HepG2 (cell line): ENCODE results near the gene SPAG6. TPM values are rescaled to one million over a fixed set of nuclear protein-coding genes. Genes with fewer than 3 reads are reported as not detected.
A peak's percentile ranks its signal among the peaks of the same experiment; 100 is the strongest.

Experiments used
- CEBPZ ChIP-seq: IDR thresholded peaks from 2 replicates; pipeline ENCODE4 v1.6.1; 2012; ENCODE audit warnings: low read length, improper control_type of control experiment
- HNRNPH1 ChIP-seq: fragments of 200-400 bp; formaldehyde crosslinking; optimal IDR thresholded peaks from 2 replicates; pipeline ENCODE3; 2017; ENCODE audit warnings: mild to moderate bottlenecking, low read depth, low read length
- HNRNPLL ChIP-seq: fragments of 200-400 bp; formaldehyde crosslinking; IDR thresholded peaks from 2 replicates; pipeline ENCODE4 v1.6.1; 2017; ENCODE audit warnings: mild to moderate bottlenecking, low read depth, low read length; ENCODE audit not compliant: poor library complexity, severe bottlenecking
- PAXIP1 ChIP-seq: sonication (generic); formaldehyde crosslinking; conservative IDR thresholded peaks from 2 replicates; pipeline ENCODE4 v1.4.0; 2020; ENCODE audit warnings: mild to moderate bottlenecking, missing genetic modification reagents, moderate library complexity
- POLR2A ChIP-seq, 2 experiments: IDR thresholded peaks; 2 replicates each; pipeline ENCODE4 v1.6.1; 2011; ENCODE audit warnings: low read depth in 2 of 2, low read length in 2 of 2, mild to moderate bottlenecking in 1 of 2, moderate library complexity in 1 of 2; ENCODE audit not compliant: insufficient read depth in 1 of 2
- SP140L ChIP-seq: sonication (generic); formaldehyde crosslinking; IDR thresholded peaks from 2 replicates; pipeline ENCODE4 v1.4.0; 2020; ENCODE audit warnings: missing genetic modification reagents, borderline replicate concordance
- ZBTB40 ChIP-seq, 2 experiments: fragments of 450-650 bp in 1 of 2; sonication (generic) in 1 of 2; formaldehyde crosslinking in 1 of 2; IDR thresholded peaks; 2 replicates each; pipeline versions ENCODE4 v1.6.1 to v1.8.0; 2016 to 2022; ENCODE audit warnings: antibody characterized with exemption in 1 of 2, mild to moderate bottlenecking in 1 of 2, missing genetic modification reagents in 1 of 2
- ZC3H13 ChIP-seq: sonication (generic); formaldehyde crosslinking; IDR thresholded peaks from 2 replicates; pipeline ENCODE4 v1.8.1; 2023; ENCODE audit warnings: mild to moderate bottlenecking, missing genetic modification reagents, moderate library complexity
- ZNF564 ChIP-seq: sonication (generic); formaldehyde crosslinking; IDR thresholded peaks from 2 replicates; pipeline ENCODE4 v1.8.1; 2023; ENCODE audit warnings: mild to moderate bottlenecking, missing genetic modification reagents
- ZNF781 ChIP-seq: sonication (generic); formaldehyde crosslinking; IDR thresholded peaks from 2 replicates; pipeline ENCODE4 v1.5.1; 2020; ENCODE audit warnings: borderline replicate concordance, mild to moderate bottlenecking, missing genetic modification reagents; ENCODE audit errors: not compliant biosample characterization
- polyA plus RNA-seq, 8 experiments: library from polyadenylated mRNA; depleted of rRNA in 3 of 8; stranded (reverse) in 7 of 8; unstranded in 1 of 8; fragments of >200 nt; fragmentation: Illumina TruSeq in 4 of 8; extraction: Trizol in 4 of 8; gene quantifications; 2 replicates each; pipeline versions ENCODE4 v1.2.1 to v1.2.3, GENCODE V29; 2011 to 2016; ENCODE audit warnings: low read depth in 4 of 8, missing spikeins in 1 of 8, mixed read lengths in 1 of 8; ENCODE audit not compliant: insufficient read depth in 1 of 8
- total RNA-seq, 5 experiments: library from RNA; depleted of rRNA; stranded (reverse); fragments of >200 nt; fragmentation: Illumina TruSeq; extraction: Trizol; gene quantifications; 2 replicates each; pipeline ENCODE4 v1.2.3, GENCODE V29; 2016; ENCODE audit warnings: low read depth in 1 of 5

The SPAG6 gene
- total and polyA plus RNA-seq, 2 of the 13 experiments (the other 11 are each of a cell fraction or from before 2014, with no cell fraction given): not detected

GRCh38 chr10:22340329-22341189, 4.7 kb upstream of the SPAG6 start (continued):
- TF ChIP-seq ZC3H13 (CRISPR knock-in tag) (peak; percentile 18; the same call in 1 of the 2 replicates), POLR2A (IDR thresholded peaks at IDR 0.05; ENCODE audit: insufficient read depth in 1 of 2, low read depth in 2 of 2, low read length in 2 of 2) (peak in 1 of 2 experiments; percentile 45; a peak in 3 of 4 replicates), HNRNPLL (peak; percentile 58), SP140L (CRISPR knock-in tag) (no peak), PAXIP1 (CRISPR knock-in tag) (no peak), ZNF564 (CRISPR knock-in tag) (peak; percentile 50; the same call in 1 of the 2 replicates), ZBTB40 (IDR thresholded peaks at IDR 0.05) (no peak), ZBTB40 (CRISPR knock-in tag; IDR thresholded peaks at IDR 0.05) (no peak; the same call in 1 of the 2 replicates), HNRNPH1 (no peak), CEBPZ (no peak), ZNF781 (CRISPR knock-in tag) (no peak)
